ENCODE results near the gene NCBP1.

Gene NCBP1

DNA sequence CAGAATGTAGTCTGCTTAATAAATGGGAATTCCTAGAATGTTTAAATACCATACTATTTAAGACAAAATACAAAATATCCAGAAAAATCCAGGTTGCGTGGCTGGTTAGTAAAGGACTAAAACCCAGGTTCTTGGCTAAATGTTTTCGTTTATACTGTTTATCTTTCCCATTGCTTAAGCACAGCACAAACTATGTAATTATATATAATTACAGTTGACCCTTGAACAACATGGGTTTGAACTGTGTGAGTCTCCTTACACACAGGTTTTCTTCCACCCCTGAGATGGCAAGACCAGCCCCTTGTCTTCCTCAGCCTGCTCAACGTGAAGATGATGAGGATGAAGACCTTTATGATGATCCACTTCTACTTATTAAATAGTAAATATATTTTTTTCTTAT lies 38.8 kb downstream of the NCBP1 start:
- no peak overlapping the region for H3K27ac ChIP-seq (replicated peaks)
- H3K27me3 ChIP-seq (ENCODE audit: insufficient read depth, poor library complexity, severe bottlenecking) = no peaks in the 10 kb centered on the region
- no peak for DNase-seq (ENCODE audit: low read depth in 1 of 2, low spot score in 1 of 2)
- no peak for TF ChIP-seq POLR2AphosphoS5 (IDR thresholded peaks at IDR 0.05; ENCODE audit: low read depth)
- TF ChIP-seq SPI1 (IDR thresholded peaks at IDR 0.05; ENCODE audit: borderline replicate concordance, low read depth) = no peak
- TF ChIP-seq, protein P1, sequence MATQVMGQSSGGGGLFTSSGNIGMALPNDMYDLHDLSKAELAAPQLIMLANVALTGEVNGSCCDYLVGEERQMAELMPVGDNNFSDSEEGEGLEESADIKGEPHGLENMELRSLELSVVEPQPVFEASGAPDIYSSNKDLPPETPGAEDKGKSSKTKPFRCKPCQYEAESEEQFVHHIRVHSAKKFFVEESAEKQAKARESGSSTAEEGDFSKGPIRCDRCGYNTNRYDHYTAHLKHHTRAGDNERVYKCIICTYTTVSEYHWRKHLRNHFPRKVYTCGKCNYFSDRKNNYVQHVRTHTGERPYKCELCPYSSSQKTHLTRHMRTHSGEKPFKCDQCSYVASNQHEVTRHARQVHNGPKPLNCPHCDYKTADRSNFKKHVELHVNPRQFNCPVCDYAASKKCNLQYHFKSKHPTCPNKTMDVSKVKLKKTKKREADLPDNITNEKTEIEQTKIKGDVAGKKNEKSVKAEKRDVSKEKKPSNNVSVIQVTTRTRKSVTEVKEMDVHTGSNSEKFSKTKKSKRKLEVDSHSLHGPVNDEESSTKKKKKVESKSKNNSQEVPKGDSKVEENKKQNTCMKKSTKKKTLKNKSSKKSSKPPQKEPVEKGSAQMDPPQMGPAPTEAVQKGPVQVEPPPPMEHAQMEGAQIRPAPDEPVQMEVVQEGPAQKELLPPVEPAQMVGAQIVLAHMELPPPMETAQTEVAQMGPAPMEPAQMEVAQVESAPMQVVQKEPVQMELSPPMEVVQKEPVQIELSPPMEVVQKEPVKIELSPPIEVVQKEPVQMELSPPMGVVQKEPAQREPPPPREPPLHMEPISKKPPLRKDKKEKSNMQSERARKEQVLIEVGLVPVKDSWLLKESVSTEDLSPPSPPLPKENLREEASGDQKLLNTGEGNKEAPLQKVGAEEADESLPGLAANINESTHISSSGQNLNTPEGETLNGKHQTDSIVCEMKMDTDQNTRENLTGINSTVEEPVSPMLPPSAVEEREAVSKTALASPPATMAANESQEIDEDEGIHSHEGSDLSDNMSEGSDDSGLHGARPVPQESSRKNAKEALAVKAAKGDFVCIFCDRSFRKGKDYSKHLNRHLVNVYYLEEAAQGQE (IDR thresholded peaks at IDR 0.05; ENCODE audit: insufficient replicate concordance, low read depth) = no peak
- TF ChIP-seq GABPA (IDR thresholded peaks at IDR 0.05; ENCODE audit: low read depth) = no peak
- TF ChIP-seq, protein P2, sequence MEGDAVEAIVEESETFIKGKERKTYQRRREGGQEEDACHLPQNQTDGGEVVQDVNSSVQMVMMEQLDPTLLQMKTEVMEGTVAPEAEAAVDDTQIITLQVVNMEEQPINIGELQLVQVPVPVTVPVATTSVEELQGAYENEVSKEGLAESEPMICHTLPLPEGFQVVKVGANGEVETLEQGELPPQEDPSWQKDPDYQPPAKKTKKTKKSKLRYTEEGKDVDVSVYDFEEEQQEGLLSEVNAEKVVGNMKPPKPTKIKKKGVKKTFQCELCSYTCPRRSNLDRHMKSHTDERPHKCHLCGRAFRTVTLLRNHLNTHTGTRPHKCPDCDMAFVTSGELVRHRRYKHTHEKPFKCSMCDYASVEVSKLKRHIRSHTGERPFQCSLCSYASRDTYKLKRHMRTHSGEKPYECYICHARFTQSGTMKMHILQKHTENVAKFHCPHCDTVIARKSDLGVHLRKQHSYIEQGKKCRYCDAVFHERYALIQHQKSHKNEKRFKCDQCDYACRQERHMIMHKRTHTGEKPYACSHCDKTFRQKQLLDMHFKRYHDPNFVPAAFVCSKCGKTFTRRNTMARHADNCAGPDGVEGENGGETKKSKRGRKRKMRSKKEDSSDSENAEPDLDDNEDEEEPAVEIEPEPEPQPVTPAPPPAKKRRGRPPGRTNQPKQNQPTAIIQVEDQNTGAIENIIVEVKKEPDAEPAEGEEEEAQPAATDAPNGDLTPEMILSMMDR (IDR thresholded peaks at IDR 0.05; ENCODE audit: insufficient read depth, low read length) = no peak
- H3K4me3 ChIP-seq (replicated peaks; ENCODE audit: insufficient read depth, low read length) = no peak overlapping the region

DNA sequence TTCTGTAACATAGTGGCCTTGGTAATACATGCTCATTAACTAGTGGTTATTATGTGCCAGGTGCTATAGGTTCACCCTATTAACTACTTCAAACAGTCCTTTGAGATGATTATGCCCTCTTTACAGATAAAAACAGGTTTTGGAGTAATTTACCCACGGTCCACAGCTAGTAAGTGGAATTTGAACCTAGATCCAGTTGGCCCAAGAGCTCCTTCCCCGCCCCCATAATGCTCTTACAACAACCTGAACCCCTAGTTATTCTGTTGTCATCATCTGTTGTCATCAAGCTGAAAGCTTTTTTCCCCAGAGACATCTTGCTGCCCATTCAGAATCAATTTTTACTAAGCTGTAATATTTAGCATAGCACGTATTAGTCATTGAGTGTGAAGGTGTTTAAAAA lies 40.3 kb downstream of the NCBP1 start:
- no peak for DNase-seq (ENCODE audit: low read depth in 1 of 2, low spot score in 1 of 2)
- no peak overlapping the region for H3K27ac ChIP-seq (replicated peaks)
- H3K4me3 ChIP-seq (replicated peaks; ENCODE audit: insufficient read depth, low read length) = no peak overlapping the region
- TF ChIP-seq, protein P1 (IDR thresholded peaks at IDR 0.05; ENCODE audit: insufficient replicate concordance, low read depth) = no peak
- TF ChIP-seq POLR2AphosphoS5 (IDR thresholded peaks at IDR 0.05; ENCODE audit: low read depth) (no peak), GABPA (IDR thresholded peaks at IDR 0.05; ENCODE audit: low read depth) (no peak), SPI1 (IDR thresholded peaks at IDR 0.05; ENCODE audit: borderline replicate concordance, low read depth) (no peak)
- TF ChIP-seq, protein P2 (IDR thresholded peaks at IDR 0.05; ENCODE audit: insufficient read depth, low read length) = no peak
- no peaks in the 10 kb centered on the region for H3K27me3 ChIP-seq (ENCODE audit: insufficient read depth, poor library complexity, severe bottlenecking)

DNA sequence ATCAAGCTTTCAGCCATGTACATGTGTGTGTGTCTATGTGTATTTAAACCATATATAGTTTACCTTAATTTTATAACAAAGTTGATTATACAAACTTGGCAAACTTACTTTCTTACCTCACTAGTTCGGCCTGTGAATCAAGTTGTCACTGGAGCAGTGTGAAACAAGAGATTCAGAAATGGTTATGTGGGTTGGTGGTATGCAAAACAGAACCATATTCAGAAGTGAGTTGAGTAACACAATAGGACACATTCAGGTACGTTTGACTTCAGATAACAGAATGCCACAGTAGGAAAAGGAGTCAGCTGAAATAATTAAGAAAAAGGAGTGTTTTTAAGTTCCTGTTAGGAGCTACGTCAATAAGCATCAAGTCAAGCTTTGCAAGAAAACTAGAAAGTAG lies 42.0 kb downstream of the NCBP1 start:
- Histone ChIP-seq H3K27me3 (ENCODE audit: insufficient read depth, poor library complexity, severe bottlenecking) (no peaks in the 10 kb centered on the region), H3K4me3 (replicated peaks; ENCODE audit: insufficient read depth, low read length) (no peak overlapping the region), H3K27ac (replicated peaks) (no peak overlapping the region)
- TF ChIP-seq SPI1 (IDR thresholded peaks at IDR 0.05; ENCODE audit: borderline replicate concordance, low read depth) (no peak), GABPA (IDR thresholded peaks at IDR 0.05; ENCODE audit: low read depth) (no peak), POLR2AphosphoS5 (IDR thresholded peaks at IDR 0.05; ENCODE audit: low read depth) (no peak)
- TF ChIP-seq, protein P1 (IDR thresholded peaks at IDR 0.05; ENCODE audit: insufficient replicate concordance, low read depth) = no peak
- TF ChIP-seq, protein P2 (IDR thresholded peaks at IDR 0.05; ENCODE audit: insufficient read depth, low read length) = no peak
- no peak for DNase-seq (ENCODE audit: low read depth in 1 of 2, low spot score in 1 of 2)
